Nephron progenitor cell (in vitro differentiated cells): ENCODE data around the gene SMARCA2.

Experiments
- DNase-seq: peaks from one replicate; pipeline ENCODE4 v3.0.0; 2021
- H3K27ac Mint-ChIP-seq: 2 replicates; pipeline ENCODE4 v1.8.0; 2021; ENCODE audit warnings: mild to moderate bottlenecking, moderate library complexity, mixed read lengths
- H3K27me3 Mint-ChIP-seq: 2 replicates; pipeline ENCODE4 v1.8.0; 2021; ENCODE audit warnings: mild to moderate bottlenecking, low read depth, mixed read lengths; ENCODE audit not compliant: poor library complexity
- H3K36me3 Mint-ChIP-seq: 2 replicates; pipeline ENCODE4 v1.8.0; 2021; ENCODE audit warnings: low read depth, mixed read lengths
- H3K4me1 Mint-ChIP-seq: 2 replicates; pipeline ENCODE4 v1.8.0; 2021; ENCODE audit warnings: mixed read lengths
- H3K4me3 Mint-ChIP-seq: 2 replicates; pipeline ENCODE4 v1.8.0; 2021; ENCODE audit warnings: mild to moderate bottlenecking, moderate library complexity, mixed read lengths
- H3K9me3 Mint-ChIP-seq: 2 replicates; pipeline ENCODE4 v1.8.0; 2021; ENCODE audit warnings: mild to moderate bottlenecking, moderate library complexity, mixed read lengths
- CTCF ChIP-seq: fragments of 200-600 bp; sonication (generic); IDR thresholded peaks from 2 replicates; pipeline ENCODE4 v1.5.0; 2021; ENCODE audit warnings: antibody characterized with exemption

The SMARCA2 gene

GRCh38 chr9:2130941-2131340, 115.8 kb downstream of the SMARCA2 start:
- Mint-ChIP-seq H3K36me3 (peaks cover 18% of the 10 kb centered on the region), H3K4me3 (no peak overlapping the region), H3K4me1 (peaks cover 84% of the 10 kb centered on the region), H3K27me3 (peaks cover 6% of the 10 kb centered on the region), H3K9me3 (peaks cover 4% of the 10 kb centered on the region), H3K27ac (peak overlapping the region; percentile 21)
- no peak for TF ChIP-seq CTCF
- no peak for DNase-seq

- Mint-ChIP-seq H3K4me3 (no peak overlapping the region), H3K27me3 (peaks cover 6% of the 10 kb centered on the region), H3K36me3 (peaks cover 13% of the 10 kb centered on the region), H3K27ac (no peak overlapping the region), H3K9me3 (peaks cover 4% of the 10 kb centered on the region), H3K4me1 (peaks cover 68% of the 10 kb centered on the region)
- DNase-seq, result no peak
- TF ChIP-seq CTCF, result peak; percentile 81
Observed at GRCh38 chr9:2132484-2133082, 117.4 kb downstream of the SMARCA2 start.

DNA sequence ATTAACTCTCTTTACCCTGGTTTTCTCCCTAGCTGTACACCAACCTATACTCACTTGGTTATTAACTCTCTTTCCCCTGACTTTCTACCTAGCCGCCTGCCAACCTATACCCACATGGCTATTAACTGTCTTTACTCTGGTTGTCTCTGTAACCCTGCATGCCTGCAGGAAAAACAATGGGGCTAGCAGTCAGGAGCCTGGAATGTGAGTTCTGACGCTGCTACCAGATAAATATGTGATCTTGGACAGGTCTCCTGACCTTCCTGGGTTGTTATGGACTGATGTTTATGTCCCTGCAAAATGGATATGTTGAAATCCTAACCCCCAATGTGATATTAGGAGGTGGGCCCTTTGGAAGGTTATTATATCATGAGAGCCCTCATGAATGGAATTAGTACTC, 119.2 kb downstream of the SMARCA2 start:
- DNase-seq, result no peak
- no peak for TF ChIP-seq CTCF
- H3K4me1 Mint-ChIP-seq, result peaks cover 50% of the 10 kb centered on the region
- peak overlapping the region; percentile 52 for H3K4me3 Mint-ChIP-seq
- peaks cover 6% of the 10 kb centered on the region for H3K27me3 Mint-ChIP-seq
- H3K9me3 Mint-ChIP-seq, result peaks cover 6% of the 10 kb centered on the region
- H3K36me3 Mint-ChIP-seq, result peaks cover 9% of the 10 kb centered on the region
- peak overlapping the region; percentile 46 for H3K27ac Mint-ChIP-seq

DNA sequence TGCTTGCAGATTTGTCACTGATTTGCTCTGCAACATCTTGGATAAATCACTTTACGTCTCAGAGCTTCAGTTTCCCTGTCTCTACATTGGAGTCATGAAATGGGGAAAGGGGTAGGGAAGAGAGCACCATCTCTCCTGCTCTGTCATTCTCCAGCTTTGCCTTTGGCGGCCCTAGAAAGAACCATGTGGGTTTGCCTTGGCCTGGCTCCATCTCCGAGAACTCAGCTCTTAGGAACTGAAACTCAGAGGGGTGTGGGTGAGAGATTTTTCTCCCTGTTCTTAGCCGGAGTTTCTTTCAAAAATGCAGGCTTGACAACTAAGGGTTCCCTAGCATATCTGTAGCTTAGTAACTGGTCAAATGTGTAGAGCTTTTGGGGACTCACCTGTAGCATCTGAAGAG, 123.5 kb downstream of the SMARCA2 start:
- Mint-ChIP-seq H3K27ac (no peak overlapping the region), H3K36me3 (peaks cover 9% of the 10 kb centered on the region), H3K27me3 (no peaks in the 10 kb centered on the region), H3K4me1 (peaks cover 28% of the 10 kb centered on the region), H3K9me3 (peaks cover 6% of the 10 kb centered on the region), H3K4me3 (no peak overlapping the region)
- TF ChIP-seq CTCF, result no peak
- DNase-seq, result no peak

GRCh38 chr9:2140600-2141223, 125.6 kb downstream of the SMARCA2 start:
- TF ChIP-seq CTCF, result no peak
- Mint-ChIP-seq H3K9me3 (peaks cover 6% of the 10 kb centered on the region), H3K27me3 (no peaks in the 10 kb centered on the region), H3K4me1 (peaks cover 33% of the 10 kb centered on the region), H3K4me3 (no peak overlapping the region), H3K27ac (no peak overlapping the region), H3K36me3 (no peaks in the 10 kb centered on the region)
- DNase-seq, result no peak

GRCh38 chr9:2142212-2142611, 127.1 kb downstream of the SMARCA2 start:
- H3K4me3 Mint-ChIP-seq, result no peak overlapping the region
- H3K4me1 Mint-ChIP-seq, result peaks cover 46% of the 10 kb centered on the region
- H3K9me3 Mint-ChIP-seq, result peaks cover 6% of the 10 kb centered on the region
- H3K27ac Mint-ChIP-seq, result peak overlapping the region; percentile 39
- H3K27me3 Mint-ChIP-seq, result no peaks in the 10 kb centered on the region
- H3K36me3 Mint-ChIP-seq, result no peaks in the 10 kb centered on the region
- DNase-seq, result no peak
- no peak for TF ChIP-seq CTCF
